NT2/D1 (cell line): ENCODE data around the gene LCP2.

Experiments used
- SUZ12 ChIP-seq: IDR thresholded peaks from 2 replicates; pipeline ENCODE4 v1.6.1; 2011; ENCODE audit not compliant: insufficient read length, insufficient read depth; ENCODE audit errors: extremely low read depth
- YY1 ChIP-seq: IDR thresholded peaks from 2 replicates; pipeline ENCODE4 v1.6.1; 2011; ENCODE audit not compliant: insufficient read length, insufficient read depth
- ZNF274 ChIP-seq: IDR thresholded peaks from 2 replicates; pipeline ENCODE4 v1.6.1; 2011; ENCODE audit warnings: mild to moderate bottlenecking, low read depth, low read length

DNA sequence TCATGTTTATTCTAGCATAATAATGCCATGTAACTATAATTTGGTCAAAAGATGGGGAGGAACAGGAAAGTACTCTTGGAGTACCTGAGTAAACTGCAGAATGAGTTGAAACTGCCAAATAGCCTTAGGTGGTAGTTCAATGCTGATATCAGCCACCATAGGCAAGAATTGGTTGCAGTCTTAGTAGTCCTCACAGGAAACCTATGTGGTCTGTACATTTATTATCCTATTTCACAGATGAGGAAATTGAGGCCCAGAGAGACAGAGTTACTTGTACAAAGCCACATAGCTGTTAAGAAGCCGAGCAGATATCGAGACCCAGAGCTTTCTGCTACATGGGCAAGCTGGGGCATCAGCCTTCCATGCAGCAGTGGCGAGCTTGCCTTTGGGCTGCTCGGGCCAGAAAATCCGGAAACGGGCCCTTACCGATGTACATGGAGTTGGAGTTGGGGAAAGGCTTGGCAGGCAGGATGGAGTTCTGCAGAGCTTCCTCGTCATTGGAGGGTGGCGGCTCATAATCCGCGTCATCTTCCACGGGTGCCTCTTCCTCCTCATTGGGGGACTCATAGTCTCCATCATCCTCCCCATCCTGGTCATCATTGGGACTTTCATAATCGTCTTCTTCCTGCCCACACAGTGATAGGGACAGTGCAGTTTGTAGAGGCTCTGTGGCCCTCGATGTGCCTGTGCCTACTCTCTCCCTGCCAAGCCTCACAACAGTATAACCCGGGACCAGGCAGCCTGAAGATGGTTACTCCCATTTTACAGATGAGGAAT, 27.1 kb downstream of the LCP2 start:
- TF ChIP-seq SUZ12 (no peak), ZNF274 (no peak), YY1 (no peak)
